ENCODE measurements around the gene GSN. TPM values are rescaled to one million over a fixed set of nuclear protein-coding genes. Genes with fewer than 3 reads are reported as not detected.

The GSN gene
- total and polyA plus RNA-seq, 2 of the 13 experiments (the other 11 are each of a cell fraction or from before 2014, with no cell fraction given): 294 to 307 TPM

- TF ChIP-seq ZFP37 (CRISPR knock-in tag; IDR thresholded peaks at IDR 0.05; ENCODE audit: borderline replicate concordance): no peak
- TF ChIP-seq EHMT2 (IDR thresholded peaks at IDR 0.05; ENCODE audit: borderline replicate concordance, low read depth, low read length): no peak
- TF ChIP-seq SOX13 (IDR thresholded peaks at IDR 0.05): no peak
- TF ChIP-seq SOX13 (CRISPR knock-in tag; conservative IDR thresholded peaks at IDR 0.05 in 1 of 2, IDR thresholded peaks at IDR 0.05 in 1 of 2): peak in 1 of 2 experiments; percentile 67; a peak in 1 of 4 replicates
- peak in 1 of 2 experiments; percentile 0; a peak in 1 of 4 replicates for TF ChIP-seq POLR2A (IDR thresholded peaks at IDR 0.05; ENCODE audit: insufficient read depth in 1 of 2, low read depth in 2 of 2, low read length in 2 of 2)
- TF ChIP-seq, protein P1, sequence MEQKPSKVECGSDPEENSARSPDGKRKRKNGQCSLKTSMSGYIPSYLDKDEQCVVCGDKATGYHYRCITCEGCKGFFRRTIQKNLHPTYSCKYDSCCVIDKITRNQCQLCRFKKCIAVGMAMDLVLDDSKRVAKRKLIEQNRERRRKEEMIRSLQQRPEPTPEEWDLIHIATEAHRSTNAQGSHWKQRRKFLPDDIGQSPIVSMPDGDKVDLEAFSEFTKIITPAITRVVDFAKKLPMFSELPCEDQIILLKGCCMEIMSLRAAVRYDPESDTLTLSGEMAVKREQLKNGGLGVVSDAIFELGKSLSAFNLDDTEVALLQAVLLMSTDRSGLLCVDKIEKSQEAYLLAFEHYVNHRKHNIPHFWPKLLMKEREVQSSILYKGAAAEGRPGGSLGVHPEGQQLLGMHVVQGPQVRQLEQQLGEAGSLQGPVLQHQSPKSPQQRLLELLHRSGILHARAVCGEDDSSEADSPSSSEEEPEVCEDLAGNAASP (CRISPR knock-in tag; IDR thresholded peaks at IDR 0.05; ENCODE audit: borderline replicate concordance): 0 out of 2 replicates have a peak, but pooled peaks have one; percentile 17
- TF ChIP-seq MTF2 (CRISPR knock-in tag; IDR thresholded peaks at IDR 0.05; ENCODE audit: borderline replicate concordance): no peak
- TF ChIP-seq KLF15 (CRISPR knock-in tag; IDR thresholded peaks at IDR 0.05; ENCODE audit: borderline replicate concordance): no peak
- TF ChIP-seq, protein P2, sequence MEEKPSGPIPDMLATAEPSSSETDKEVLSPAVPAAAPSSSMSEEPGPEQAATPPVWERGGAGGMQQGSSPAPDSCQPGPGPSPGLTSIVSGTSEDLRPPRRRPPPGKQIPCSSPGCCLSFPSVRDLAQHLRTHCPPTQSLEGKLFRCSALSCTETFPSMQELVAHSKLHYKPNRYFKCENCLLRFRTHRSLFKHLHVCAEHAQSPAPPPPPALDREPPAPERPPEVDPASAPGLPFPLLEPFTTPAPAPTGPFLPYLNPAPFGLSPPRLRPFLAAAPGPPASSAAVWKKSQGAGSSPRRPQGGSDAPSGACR (CRISPR knock-in tag; IDR thresholded peaks at IDR 0.05): no peak
- TF ChIP-seq ZKSCAN8 (CRISPR knock-in tag; IDR thresholded peaks at IDR 0.05; ENCODE audit: borderline replicate concordance): no peak
- no peak for TF ChIP-seq ZNF34 (CRISPR knock-in tag; IDR thresholded peaks at IDR 0.05; ENCODE audit: borderline replicate concordance)
- TF ChIP-seq, protein P3, sequence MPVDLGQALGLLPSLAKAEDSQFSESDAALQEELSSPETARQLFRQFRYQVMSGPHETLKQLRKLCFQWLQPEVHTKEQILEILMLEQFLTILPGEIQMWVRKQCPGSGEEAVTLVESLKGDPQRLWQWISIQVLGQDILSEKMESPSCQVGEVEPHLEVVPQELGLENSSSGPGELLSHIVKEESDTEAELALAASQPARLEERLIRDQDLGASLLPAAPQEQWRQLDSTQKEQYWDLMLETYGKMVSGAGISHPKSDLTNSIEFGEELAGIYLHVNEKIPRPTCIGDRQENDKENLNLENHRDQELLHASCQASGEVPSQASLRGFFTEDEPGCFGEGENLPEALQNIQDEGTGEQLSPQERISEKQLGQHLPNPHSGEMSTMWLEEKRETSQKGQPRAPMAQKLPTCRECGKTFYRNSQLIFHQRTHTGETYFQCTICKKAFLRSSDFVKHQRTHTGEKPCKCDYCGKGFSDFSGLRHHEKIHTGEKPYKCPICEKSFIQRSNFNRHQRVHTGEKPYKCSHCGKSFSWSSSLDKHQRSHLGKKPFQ (CRISPR knock-in tag; IDR thresholded peaks at IDR 0.05; ENCODE audit: insufficient replicate concordance): no peak
- TF ChIP-seq, protein P4, sequence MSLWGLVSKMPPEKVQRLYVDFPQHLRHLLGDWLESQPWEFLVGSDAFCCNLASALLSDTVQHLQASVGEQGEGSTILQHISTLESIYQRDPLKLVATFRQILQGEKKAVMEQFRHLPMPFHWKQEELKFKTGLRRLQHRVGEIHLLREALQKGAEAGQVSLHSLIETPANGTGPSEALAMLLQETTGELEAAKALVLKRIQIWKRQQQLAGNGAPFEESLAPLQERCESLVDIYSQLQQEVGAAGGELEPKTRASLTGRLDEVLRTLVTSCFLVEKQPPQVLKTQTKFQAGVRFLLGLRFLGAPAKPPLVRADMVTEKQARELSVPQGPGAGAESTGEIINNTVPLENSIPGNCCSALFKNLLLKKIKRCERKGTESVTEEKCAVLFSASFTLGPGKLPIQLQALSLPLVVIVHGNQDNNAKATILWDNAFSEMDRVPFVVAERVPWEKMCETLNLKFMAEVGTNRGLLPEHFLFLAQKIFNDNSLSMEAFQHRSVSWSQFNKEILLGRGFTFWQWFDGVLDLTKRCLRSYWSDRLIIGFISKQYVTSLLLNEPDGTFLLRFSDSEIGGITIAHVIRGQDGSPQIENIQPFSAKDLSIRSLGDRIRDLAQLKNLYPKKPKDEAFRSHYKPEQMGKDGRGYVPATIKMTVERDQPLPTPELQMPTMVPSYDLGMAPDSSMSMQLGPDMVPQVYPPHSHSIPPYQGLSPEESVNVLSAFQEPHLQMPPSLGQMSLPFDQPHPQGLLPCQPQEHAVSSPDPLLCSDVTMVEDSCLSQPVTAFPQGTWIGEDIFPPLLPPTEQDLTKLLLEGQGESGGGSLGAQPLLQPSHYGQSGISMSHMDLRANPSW (CRISPR knock-in tag; IDR thresholded peaks at IDR 0.05; ENCODE audit: borderline replicate concordance): no peak
- TF ChIP-seq POGZ (CRISPR knock-in tag; IDR thresholded peaks at IDR 0.05): no peak
- TF ChIP-seq ERF (CRISPR knock-in tag; IDR thresholded peaks at IDR 0.05): no peak
- TF ChIP-seq RARG (CRISPR knock-in tag; IDR thresholded peaks at IDR 0.05; ENCODE audit: low read depth): no peak
- no peak for TF ChIP-seq ZNF333 (CRISPR knock-in tag; IDR thresholded peaks at IDR 0.05; ENCODE audit: borderline replicate concordance)
- TF ChIP-seq ZFP91 (CRISPR knock-in tag; IDR thresholded peaks at IDR 0.05; ENCODE audit: borderline replicate concordance): 0 out of 2 replicates have a peak, but pooled peaks have one; percentile 16
- TF ChIP-seq, protein P5, sequence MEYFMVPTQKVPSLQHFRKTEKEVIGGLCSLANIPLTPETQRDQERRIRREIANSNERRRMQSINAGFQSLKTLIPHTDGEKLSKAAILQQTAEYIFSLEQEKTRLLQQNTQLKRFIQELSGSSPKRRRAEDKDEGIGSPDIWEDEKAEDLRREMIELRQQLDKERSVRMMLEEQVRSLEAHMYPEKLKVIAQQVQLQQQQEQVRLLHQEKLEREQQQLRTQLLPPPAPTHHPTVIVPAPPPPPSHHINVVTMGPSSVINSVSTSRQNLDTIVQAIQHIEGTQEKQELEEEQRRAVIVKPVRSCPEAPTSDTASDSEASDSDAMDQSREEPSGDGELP (IDR thresholded peaks at IDR 0.05; ENCODE audit: borderline replicate concordance, low read depth): no peak
Measured at GRCh38 chr9:121322737-121323448, 54.9 kb downstream of the GSN start (continued).

All from HepG2 (cell line).